Inflammatory macrophage (primary cell): ENCODE measurements around the gene PCYOX1L.
"Not testable (repeated sequence)": the region's sequence is repeated elsewhere in the genome, so short reads cannot be mapped to it uniquely, and the experiment has no call there.

ENCODE experiments used
- DNase-seq, 2 donors: peaks; one replicate each; pipeline ENCODE4 v3.0.0-alpha.2; 2020 to 2022

Gene PCYOX1L

DNA sequence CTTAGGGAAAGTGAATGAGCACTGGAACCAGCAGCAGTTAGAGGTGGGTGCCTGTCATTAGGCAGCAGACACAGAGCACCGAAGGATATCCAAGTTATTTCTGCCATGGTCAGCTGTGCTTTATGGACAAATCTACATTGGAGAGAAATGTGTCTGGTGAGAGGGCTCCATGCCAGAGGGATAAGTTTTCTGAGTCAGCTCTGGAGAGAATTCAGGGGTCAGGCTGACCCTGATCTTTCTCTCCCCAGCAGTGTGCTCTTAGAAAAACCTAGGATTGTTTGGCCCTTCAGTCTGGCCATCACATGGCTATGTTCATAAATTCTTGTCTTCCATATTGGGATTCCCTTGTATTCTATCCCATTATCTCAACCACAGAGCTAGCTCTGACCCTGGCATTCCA is 30.1 kb downstream of the PCYOX1L start:
- no peak for DNase-seq

DNA sequence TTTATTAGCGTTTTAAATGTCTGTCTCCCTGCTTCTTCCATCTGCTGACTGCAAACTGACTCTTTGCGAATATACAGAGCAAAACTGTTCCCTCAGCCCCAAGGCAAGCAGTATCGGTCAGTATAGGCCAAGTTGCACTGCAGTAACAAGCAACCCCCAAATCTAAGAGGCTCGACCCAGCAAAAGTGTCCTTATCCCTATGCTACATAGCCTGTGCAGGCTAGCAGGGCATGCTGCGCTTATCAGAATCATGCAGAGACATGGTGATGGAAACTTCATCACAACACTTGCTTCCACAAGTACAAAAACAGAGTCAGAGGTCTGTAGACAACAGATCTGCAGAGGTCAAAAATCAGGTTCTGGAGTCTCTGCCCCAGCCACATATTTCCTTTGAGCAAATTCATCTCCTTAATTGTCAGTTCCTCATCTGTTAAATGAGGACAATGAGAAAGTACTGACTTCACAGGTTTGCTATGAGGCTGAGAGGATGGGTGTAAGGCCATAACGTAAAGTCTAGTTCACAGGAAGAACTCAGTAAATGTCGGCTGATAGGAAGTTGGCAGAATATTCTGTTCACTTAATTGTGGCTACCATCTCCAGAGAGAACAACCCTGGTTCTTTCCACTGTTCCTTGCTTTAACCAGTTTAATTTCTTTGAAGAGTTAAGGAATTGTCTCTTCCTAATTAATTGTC is 30.8 kb downstream of the PCYOX1L start:
- DNase-seq = no peak

DNA sequence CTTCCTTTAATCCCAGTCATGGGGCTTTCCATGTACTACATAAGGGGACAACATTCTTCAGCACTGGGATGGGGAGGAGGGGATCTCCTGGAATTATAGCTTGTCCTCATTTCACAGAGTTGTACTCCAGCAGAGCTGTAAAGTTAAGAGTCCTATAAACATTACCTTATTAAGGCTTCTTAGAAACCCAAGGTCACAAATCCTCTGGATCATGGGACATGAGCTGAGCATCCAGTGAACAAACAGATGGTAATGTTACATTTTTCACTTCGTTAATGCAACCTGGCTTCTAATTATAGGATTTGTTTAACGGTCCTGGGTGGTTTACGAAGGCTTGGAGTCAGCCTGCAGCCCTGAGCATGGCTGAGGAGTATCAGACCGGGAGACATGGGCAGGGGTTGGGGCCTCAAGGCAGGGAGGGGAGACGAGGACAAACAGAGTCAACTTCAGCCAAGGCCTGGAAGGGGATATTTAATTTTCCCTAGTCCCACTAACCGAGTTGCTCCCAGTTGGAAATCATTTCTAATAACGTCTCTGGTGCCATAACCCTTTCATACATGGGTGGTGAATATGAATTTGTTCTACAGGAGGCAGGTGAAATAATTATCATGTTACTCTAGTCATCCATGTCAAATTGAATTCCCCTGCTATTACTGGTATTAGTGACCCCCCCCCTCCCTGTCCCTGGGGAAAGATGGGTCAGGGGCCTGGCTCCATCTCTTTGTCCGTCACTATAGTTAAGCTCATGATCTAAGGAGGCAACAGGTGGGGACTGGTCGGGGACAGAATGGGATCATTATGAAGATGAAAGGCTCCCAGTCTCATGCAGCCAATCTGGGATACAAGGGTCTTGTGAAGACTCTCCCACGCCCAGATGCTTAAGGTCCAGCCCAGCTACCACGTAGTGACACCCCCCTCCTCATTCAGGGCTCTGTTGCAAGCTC is 32.0 kb downstream of the PCYOX1L start:
- DNase-seq = no peak

DNA sequence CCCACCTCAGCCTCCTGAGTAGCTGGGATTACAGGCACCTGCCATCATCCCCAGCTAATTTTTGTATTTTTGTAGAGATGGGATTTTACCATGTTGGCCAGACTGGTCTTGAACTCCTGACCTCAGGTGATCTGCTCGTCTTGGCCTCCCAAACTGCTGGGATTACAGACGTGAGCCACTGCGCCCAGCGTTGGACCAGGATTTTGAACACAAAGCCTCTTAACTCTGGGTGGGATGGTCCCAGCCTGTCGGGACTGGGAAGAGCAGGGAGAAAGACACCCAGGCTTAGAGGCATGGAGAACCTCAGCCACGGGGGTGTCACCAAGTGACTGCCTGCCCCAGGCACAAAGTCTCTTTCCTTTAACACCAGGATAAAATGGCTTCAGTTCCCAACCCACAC is 33.2 kb downstream of the PCYOX1L start:
- DNase-seq = not testable (repeated sequence)

DNA sequence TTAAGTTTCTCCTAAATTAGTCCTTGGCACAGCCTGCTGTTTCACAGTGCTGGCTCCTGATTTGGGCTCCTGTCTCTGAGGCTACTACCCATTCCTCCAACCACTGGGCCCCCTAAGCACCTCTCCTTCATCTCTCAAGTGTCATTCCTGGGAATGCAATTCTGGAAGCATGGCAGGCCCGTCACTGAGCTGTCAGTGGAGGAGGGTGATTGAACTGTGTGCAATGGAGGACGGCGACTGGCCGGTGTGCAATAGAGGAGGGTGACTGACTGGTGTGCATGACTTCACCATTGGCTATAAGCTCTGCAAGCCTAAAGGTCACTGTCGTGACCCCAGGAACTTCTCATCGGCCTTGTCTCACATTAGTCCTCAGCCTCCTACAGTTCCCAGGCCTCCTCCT is 33.7 kb downstream of the PCYOX1L start:
- DNase-seq = no peak

DNA sequence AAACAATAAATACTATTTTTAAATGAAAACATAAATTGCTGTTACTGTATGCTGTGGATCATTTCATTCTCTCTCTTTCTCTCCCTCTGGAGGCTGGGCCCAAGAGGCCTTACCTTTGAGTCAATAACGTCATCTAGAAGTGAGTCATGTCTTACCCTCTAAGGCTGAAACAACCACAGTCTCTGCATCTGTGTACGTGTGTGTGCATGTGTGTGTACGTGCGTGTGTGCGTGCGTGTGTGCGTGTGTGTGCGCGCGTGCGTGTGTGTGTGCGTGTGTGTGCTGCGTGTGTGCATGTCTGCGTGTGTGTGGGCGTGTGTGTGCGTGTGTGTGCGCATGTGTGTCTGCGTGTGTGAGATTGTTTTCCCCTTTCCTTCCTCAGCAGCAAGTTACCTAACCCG is 34.9 kb downstream of the PCYOX1L start:
- no peak for DNase-seq

DNA sequence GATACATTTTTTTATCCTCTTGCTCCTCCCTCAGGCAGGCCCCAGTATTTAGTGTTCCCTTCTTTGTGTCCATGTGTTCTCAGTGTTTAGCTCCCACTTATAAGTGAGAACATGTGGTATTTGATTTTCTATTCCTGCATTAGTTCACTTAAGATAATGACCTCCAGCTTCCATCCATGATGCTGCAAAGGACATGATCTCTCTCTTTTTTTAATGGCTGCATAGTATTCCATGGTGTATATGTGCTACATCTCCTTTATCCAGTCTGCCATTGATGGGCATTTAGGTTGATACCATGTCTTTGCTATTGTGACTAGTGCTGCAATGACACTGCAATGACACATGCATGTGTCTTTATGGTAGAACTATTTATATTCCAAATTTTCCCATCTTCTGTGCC is 37.1 kb downstream of the PCYOX1L start:
- DNase-seq = not testable (repeated sequence)

DNA sequence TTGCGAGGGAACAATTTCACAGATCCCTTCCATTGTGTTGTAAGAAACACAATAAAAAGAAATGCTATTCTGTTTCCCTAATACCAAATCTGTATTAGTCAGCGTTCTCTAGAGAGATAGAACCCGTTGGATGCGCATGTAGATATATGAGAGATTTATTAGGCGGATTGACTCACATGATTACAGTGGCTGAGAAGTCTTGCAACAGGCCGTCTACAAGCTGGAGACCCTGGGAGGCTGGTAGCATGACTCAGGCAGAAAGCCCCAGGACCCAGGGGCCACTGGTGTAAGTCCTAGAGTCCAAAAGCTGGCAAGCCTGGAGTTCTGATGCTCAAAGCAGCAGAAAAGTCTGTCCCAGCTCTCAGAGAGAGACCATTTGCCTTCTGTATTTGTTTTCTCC is 39.7 kb downstream of the PCYOX1L start:
- DNase-seq = no peak

DNA sequence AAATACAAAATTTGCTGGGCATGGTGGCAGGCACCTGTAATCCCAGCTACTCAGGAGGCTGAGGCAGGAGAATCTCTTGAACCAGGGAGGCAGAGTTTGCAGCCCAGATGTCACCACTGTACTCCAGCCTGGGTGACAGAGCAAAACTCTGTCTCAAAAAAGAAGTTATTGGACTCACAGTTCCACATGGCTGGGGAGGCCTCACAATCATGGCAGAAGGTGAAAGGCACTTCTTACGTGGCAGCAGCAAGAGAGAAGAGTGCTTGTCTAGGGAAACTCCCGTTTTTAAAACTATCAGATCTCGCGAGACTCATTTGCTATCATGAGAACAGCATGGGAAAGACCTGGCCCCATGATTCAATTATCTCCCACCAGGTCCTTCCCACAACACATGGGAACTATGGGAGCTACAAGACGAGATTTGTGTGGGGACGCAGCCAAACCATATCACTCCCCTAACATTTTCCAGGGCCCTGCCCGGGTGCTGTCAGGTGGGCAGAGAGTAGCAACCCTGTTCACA is 41.0 kb downstream of the PCYOX1L start:
- not testable (repeated sequence) for DNase-seq

DNA sequence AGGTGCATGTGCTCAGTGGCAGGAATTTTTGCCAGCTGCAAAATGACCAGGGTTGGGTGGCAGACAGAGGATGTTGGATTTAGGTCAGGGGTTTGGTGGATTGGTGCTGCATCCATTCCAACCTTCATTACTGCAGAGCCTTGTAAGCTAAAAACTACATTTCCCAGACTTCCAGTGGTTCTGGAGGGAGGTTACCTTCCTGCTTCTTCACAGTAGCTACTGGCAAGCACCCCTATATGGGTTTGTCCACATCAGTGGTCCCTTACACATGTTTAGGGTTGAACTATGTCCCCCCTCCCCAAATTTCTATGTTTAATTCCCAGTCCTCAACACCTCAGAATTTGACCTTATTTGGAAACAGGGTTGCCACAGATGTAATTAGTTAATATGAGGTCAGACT is 41.9 kb downstream of the PCYOX1L start:
- DNase-seq = no peak

DNA sequence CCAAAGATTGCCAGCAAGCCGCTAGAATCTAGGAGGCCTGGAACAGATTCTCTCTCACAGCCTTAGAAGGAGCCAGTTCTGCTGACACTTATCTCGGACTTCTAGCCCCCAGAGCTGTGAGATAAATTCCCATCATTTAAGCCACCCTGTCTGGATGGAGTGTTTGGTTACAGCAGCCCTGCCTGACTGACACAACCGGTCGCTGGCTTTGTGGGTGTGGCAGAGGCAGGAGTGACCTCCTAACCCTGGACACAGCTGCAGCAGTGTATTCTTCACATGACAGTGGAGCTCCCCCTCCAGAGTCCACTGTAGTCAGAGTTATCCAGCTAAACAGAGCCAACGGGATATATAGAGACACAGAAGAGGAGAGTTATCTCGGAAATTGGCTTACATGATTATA is 42.5 kb downstream of the PCYOX1L start:
- DNase-seq = no peak

DNA sequence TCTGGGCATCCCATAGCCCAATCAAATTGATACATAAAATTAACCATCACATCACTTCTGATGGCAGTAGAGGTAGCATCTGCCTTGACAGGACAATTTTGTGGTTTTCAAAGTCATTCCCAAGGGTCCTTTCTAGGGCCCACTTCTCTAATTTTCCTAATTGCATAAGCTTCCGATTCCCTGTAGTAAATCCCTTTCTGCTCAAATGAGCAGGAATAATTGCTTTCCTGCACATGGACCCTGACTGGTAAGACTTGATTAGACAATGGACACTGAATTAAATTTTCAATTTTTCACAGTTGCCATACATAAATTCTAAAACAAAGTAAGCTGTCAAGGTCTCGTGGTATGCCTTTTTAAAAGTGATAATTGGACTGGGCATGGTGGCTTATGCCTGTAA is 43.2 kb downstream of the PCYOX1L start:
- no peak for DNase-seq

DNA sequence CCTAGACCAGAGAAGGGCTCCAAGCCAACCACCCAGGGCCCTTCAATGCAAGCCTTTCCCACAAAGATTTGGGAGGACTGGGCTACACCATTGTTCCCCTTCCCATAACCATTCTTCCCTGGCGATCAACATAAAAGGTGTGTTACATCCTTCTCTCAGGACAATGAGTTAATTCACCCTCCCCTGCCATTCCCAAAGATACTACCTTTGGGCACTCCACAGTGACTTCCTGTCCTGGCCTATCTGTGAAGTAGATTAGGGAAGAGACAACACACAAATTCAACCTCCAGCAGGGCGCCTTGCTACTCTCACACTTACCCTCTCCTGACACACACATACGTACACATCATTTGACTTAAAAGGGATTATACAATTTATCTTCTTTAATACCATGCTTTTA is 44.4 kb downstream of the PCYOX1L start:
- no peak for DNase-seq

DNA sequence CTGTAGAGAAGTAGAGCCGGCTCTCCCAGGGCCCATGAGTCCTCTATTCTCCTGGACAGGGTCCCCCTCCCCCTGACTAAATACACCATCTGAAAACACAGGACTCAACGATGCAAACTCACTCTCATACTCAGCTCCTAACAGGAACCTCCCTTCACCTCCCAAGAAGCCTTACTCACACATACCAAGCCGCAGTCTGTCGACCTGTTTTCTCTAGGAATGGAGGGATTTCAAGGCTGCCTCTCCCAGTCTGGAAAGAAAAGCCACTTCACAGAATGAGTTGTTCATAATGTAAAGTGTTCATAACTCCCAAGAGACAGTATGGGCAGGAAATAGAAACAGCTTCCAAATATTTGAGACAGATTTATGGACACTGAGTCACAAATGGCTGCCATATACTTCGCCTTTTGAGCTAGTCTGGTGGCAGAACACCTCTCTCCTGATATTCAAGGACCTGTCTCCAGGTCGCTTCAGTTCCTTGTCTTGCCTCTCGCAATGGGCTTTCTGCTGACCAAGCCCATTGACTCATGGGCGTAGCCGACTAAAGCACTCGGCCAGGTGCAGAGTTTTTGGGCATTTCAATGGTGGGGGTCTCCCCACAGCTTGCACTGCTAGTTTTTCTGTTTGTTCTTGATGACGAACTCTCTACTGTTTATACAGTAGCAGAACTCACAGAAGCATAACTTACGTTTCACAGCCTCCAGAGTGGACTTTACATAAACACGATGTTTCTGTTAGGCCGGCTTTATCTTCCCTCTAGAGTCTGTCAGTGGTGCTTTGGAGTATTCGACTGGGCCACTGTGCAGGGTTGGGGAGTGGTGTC is 46.3 kb downstream of the PCYOX1L start:
- DNase-seq = no peak

DNA sequence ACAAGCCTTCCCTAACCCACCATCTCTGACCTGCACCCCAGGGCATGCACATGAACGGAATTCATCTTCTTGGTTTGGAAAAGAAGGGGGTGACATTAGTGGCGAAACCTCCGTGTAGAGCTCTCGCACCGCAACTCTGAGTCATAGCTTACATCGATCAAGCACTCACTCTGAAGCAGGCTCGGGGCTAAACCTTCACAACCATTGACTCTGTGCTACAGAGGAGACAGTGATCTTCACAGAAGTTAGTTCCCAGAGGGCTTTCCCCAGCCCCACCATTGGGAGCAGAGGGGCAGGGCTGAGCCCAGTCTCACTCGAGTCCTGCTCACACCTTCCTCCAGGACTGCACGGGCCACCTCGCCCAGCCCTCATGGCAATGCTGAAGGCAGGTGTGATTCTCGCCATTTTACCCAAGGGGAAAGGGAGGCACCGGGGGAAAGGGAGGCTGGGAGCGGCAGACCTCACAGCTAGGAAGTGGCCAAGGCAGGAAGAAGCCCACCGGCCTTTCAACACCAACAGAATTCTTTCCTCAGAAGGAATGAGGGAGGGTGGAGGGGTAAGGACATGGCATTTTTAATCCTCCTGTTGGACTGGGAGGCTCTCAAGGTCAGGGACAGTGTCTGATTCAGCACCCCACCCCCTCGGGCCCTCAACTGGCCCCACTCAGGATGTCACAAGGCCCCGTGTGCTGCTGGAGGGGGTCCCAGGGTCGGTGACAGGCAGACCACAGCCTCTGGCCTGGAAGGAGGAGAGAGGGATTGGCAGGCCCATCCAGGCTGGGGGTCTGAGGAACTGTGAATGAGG is 47.1 kb downstream of the PCYOX1L start:
- DNase-seq = no peak

DNA sequence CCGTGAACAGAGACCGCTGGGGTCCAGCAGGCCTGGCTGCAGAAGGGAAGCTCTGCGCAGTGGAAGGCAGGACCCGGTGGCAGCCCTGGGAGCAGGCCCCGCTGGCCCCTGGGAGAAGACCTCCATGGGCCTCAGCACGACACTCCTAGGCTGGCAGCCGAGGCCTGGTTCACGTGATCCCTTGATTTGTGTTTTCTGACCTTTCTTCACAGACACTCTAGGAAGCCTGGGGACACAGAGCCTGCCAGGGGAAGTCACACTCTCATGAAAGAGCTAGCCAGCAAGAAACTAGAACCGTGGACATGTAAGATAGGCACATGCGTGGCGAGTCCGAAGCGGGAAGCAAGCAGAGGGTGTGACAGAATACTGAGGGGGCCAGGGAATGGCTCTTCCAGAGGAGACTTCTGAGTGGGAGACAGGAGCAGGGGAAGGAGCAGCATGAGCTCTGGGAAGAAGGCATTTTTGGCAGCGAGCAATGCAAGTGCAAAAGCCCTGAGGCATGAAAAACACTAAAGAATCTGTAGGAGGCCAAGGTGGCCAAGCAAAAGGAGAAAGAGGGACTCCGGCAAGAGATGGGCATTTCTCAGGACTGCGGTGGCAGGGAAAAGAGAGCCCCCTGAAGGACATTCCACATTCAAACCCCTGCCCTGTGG is 47.8 kb downstream of the PCYOX1L start:
- DNase-seq = no peak

DNA sequence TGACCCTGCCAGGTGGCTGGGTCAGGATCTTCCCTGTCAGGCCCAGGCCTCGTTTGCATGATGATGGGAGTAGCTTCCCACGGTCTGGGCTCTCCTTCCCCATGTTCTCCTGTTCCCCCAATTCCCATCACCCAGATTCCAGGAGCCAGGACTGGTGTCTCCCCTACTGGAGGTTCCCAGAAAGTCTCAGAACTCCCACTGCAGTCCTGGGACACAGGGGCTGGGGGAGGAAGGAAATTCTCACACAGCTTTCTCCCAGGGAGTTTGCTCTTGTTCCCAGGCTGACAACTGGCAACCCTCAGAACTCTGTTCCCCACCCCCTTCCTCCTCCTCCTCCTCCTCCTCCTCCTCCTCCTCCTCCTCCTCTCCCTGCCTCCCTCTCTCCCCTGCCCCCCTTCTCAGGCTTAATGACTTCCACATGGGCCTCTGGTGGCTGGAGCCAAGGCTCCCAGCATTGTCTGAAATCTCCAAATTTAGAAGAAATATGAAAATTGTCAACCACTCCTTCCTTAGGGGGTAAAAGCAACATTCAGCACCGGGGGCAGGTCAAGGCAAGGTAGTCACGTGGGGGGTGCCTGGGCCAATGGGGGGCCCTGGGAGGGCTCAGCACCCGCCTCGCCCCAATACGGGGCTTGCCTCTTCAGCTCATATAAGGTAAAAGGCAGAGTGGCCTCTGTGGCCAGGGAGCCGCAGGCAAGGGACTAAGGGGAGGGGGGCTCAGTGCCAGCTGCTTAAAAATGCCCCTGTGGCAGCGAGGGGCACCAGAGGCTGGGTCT is 48.5 kb downstream of the PCYOX1L start:
- DNase-seq = no peak

DNA sequence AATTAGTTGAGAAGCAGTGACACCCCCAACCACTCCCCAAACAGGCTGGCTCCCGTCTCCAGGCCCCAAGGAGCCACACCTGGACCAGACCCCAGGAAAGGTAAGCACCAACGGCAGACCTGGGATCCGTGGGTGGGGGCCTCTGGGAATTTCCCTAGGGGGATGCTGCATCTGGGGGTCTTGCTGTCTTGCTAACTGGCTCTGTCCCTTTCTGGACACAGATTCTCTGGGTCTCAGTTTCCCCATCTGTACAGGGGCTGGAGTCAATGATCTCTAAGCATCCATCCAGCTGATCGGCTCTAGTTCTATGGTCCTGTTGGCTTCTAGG is 49.1 kb downstream of the PCYOX1L start:
- DNase-seq = no peak

DNA sequence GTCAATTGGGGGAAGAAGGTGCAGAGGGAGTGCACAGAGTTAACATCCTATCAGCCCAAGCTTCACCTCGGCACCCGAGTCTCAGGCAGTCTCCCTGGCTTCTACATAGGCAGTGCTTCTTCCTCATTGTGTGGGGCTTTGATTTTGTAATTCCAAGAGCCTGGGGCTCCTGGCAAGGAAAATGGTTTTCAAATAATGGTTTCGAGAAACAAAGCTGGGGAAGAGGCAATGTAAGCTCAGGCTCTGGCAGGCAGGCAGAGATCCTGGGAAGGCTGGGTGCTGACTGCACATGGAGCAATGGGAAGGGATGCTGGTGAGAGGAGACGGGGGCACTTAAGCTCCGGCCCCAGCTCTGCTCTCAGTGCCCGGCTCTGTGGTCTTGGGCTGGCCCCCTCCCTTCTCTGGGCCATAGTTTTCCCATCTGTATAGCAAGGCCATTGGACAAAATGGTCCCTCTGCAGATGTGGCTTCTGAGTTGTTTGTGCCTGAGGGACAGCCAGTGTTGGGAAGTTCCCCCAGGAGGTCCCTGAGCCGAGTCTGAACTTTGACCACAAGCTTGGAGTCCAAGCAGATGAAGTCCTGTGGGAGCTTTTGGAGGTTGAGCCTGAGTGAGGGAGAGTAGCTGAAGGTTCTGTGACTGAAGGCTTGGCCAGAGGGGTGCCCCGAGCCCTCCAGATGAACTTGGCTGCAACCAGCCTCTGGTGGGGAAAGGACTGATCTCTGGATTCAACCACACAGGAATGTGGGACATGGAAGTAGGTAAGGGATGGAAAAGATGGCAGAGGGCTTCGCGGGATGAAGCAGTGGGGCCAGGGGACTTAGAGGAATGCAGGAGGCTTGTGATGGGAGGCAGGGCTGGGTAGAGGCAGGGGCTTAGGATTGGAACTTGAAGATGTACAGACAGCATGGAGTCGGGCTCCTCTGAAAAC is 49.7 kb downstream of the PCYOX1L start:
- DNase-seq = no peak
